Astrocyte (in vitro differentiated cells and primary cell): ENCODE data around the gene ANO2.

Source experiments
- EZH2 ChIP-seq: IDR thresholded peaks from 2 replicates; pipeline ENCODE4 v1.6.1; 2012; ENCODE audit warnings: mild to moderate bottlenecking, low read length, inconsistent platforms; ENCODE audit not compliant: insufficient read depth
- TF ChIP-seq, protein P1 (sequence below): IDR thresholded peaks from 2 replicates; pipeline ENCODE4 v1.5.1; 2011; ENCODE audit warnings: low read depth, mild to moderate bottlenecking, inconsistent platforms, low read length, moderate library complexity; ENCODE audit not compliant: insufficient read depth

DNA sequence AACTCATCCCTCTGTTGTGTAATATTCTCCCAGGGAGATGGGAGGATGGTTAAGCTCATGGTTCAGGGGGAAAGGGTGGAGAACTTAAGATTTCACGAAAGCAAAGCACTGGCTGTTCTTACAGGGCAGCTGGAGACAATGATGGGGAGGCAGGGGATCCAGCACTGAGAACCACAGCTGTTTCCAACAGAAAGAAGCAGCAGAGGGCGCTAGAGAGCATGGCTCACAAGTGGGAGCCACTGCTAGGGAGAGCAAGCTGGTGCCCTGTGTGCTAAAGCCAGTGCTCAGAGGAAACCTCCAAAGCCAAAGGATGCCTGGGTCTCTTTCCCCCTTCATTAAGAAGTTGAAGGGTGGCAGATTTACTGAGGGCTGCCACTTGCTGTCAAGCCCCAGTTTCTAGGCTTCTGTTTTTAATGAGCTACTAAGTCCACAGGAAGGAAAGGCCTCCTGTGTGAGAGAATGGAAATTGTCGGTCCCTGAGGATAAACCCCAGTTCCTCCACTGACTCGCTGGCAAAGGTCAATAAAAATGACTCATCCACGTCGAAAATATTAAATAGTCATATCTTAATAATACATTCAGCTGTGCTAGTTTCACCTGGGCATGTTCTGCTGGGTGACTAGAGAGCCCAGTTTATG is 199.7 kb downstream of the ANO2 start:
- TF ChIP-seq, protein P1, sequence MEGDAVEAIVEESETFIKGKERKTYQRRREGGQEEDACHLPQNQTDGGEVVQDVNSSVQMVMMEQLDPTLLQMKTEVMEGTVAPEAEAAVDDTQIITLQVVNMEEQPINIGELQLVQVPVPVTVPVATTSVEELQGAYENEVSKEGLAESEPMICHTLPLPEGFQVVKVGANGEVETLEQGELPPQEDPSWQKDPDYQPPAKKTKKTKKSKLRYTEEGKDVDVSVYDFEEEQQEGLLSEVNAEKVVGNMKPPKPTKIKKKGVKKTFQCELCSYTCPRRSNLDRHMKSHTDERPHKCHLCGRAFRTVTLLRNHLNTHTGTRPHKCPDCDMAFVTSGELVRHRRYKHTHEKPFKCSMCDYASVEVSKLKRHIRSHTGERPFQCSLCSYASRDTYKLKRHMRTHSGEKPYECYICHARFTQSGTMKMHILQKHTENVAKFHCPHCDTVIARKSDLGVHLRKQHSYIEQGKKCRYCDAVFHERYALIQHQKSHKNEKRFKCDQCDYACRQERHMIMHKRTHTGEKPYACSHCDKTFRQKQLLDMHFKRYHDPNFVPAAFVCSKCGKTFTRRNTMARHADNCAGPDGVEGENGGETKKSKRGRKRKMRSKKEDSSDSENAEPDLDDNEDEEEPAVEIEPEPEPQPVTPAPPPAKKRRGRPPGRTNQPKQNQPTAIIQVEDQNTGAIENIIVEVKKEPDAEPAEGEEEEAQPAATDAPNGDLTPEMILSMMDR: peak; percentile 56
- no peak for TF ChIP-seq EZH2
